Upper lobe of left lung (tissue), 6 donors: ENCODE data around the gene TATDN2. TPM values are rescaled to one million over a fixed set of nuclear protein-coding genes. Genes with fewer than 3 reads are reported as not detected.

Experiments used
- ATAC-seq, 2 donors: fragments of 200-7000 bp; cut with Tn5 transposase; one replicate each; pipeline ENCODE4 v1.9.1; 2022; ENCODE audit warnings: mild to moderate bottlenecking in 2 of 2, moderate library complexity in 2 of 2; ENCODE audit not compliant: low FRiP score in 2 of 2
- DNase-seq, 2 donors: peaks; one replicate each; pipeline ENCODE4 v3.0.0-alpha.2; 2019 to 2020
- H3K27ac ChIP-seq, 4 donors: fragments of 200-600 bp; sonication (generic); one replicate each; pipeline ENCODE4 v1.5.1; 2016 to 2019
- H3K27me3 ChIP-seq, 4 donors: fragments of 200-600 bp; sonication (generic); one replicate each; pipeline ENCODE4 v1.5.1; 2017 to 2019
- H3K36me3 ChIP-seq, 4 donors: fragments of 200-600 bp; sonication (generic); one replicate each; pipeline ENCODE4 v1.5.1; 2016 to 2019
- H3K4me1 ChIP-seq, 4 donors: fragments of 200-600 bp; sonication (generic); one replicate each; pipeline ENCODE4 v1.5.1; 2018 to 2019
- H3K4me3 ChIP-seq, 4 donors: fragments of 200-600 bp; sonication (generic); one replicate each; pipeline ENCODE4 v1.5.1; 2017 to 2019; ENCODE audit warnings: mild to moderate bottlenecking in 2 of 4, moderate library complexity in 1 of 4
- H3K9me3 ChIP-seq, 4 donors: fragments of 200-600 bp; sonication (generic); one replicate each; pipeline ENCODE4 v1.5.1; 2018 to 2019
- EP300 ChIP-seq, 4 donors: sonication (generic); formaldehyde crosslinking; IDR thresholded peaks; one replicate each; pipeline ENCODE4 v1.5.1; 2017; ENCODE audit warnings: antibody characterized with exemption in 4 of 4, control low read depth in 2 of 4
- POLR2A ChIP-seq, 4 donors: fragments of 450-650 bp; IDR thresholded peaks; one replicate each; pipeline ENCODE4 v1.5.1; 2016 to 2017; ENCODE audit warnings: antibody characterized with exemption in 4 of 4, mild to moderate bottlenecking in 2 of 4
- POLR2AphosphoS5 ChIP-seq, 2 donors: sonication (generic); formaldehyde crosslinking; IDR thresholded peaks; one replicate each; pipeline ENCODE4 v1.5.1; 2017; ENCODE audit warnings: antibody characterized with exemption in 2 of 2
- WGBS, 2 donors: methylation state at CpG; one replicate each; pipeline ENCODE4 v1.1.5; 2017 to 2018; 5-methylcytosine and 5-hydroxymethylcytosine counted together
- small RNA-seq, 4 donors: library from RNA; depleted of rRNA; stranded (forward); fragments of <200 nt; gene quantifications; one replicate each; pipeline ENCODE3, GENCODE V24; 2016
- total RNA-seq, 6 donors: library from RNA; depleted of rRNA in 4 of 6; stranded (reverse); fragments of >200 nt in 4 of 6; gene quantifications; one replicate each; pipeline versions ENCODE4 v1.1.0 to v1.2.1, GENCODE V29; 2016 to 2021
- TF ChIP-seq, protein P1 (sequence below), 6 experiments: fragments of 450-650 bp in 4 of 6; fragments of 200-600 bp in 2 of 6; sonication (generic) in 2 of 6; IDR thresholded peaks; one replicate each; pipeline ENCODE4 v1.5.1; 2016 to 2019; ENCODE audit warnings: antibody characterized with exemption in 6 of 6
- donor health status: DM: no; HTN: no; CAD: no; lungs with moderate emphysema.
- donor health status: DM: no; HTN: yes; CAD: no; lungs with severe emphysema.

The TATDN2 gene
- total RNA-seq, 6 donors from 2014 or later, result 20.3 to 34.6 (median 26.0) TPM

DNA sequence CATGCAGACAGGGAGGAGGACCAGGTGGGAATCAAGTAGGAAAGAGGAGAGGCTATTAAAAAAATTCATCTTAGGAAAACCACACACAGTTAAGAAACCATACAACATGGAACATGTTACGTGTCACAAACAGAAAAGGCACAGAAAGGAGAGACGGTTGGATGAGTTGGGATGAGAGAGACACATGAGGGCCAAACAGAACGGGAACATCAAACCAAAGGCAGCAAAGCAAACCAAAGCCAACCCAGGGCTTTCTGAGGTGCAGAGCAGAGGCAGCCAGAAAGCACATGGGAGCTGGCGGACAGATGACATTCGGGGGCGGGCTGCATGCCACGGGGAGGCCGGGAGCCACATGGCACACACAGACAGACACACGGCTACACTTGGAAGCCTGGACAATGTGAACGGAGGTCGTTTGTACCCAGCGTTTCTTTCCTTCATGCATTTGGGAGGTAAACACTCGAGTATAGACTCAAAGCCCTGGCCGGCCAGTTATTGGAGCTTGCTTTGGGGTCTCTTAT is 81.3 kb downstream of the TATDN2 start:
- H3K27ac ChIP-seq, result no peak overlapping the region
- no peaks in the 10 kb centered on the region for H3K9me3 ChIP-seq
- 70 to 76% methylated on average over 14 of the region's 14 CpGs for WGBS, 2 donors
- no peaks in the 10 kb centered on the region for H3K4me1 ChIP-seq
- no peak for ATAC-seq
- no peak for DNase-seq
- H3K27me3 ChIP-seq, result no peaks in the 10 kb centered on the region
- H3K36me3 ChIP-seq, result no peaks in the 10 kb centered on the region
- TF ChIP-seq EP300 (IDR thresholded peaks at IDR 0.05), result no peak
- no peak for TF ChIP-seq POLR2A (IDR thresholded peaks at IDR 0.05)
- TF ChIP-seq POLR2AphosphoS5 (IDR thresholded peaks at IDR 0.05), result no peak
- TF ChIP-seq, protein P1, sequence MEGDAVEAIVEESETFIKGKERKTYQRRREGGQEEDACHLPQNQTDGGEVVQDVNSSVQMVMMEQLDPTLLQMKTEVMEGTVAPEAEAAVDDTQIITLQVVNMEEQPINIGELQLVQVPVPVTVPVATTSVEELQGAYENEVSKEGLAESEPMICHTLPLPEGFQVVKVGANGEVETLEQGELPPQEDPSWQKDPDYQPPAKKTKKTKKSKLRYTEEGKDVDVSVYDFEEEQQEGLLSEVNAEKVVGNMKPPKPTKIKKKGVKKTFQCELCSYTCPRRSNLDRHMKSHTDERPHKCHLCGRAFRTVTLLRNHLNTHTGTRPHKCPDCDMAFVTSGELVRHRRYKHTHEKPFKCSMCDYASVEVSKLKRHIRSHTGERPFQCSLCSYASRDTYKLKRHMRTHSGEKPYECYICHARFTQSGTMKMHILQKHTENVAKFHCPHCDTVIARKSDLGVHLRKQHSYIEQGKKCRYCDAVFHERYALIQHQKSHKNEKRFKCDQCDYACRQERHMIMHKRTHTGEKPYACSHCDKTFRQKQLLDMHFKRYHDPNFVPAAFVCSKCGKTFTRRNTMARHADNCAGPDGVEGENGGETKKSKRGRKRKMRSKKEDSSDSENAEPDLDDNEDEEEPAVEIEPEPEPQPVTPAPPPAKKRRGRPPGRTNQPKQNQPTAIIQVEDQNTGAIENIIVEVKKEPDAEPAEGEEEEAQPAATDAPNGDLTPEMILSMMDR (IDR thresholded peaks at IDR 0.05), result no peak
- no peak overlapping the region for H3K4me3 ChIP-seq

- Histone ChIP-seq H3K4me3 (no peak overlapping the region), H3K27ac (no peak overlapping the region), H3K9me3 (no peaks in the 10 kb centered on the region), H3K36me3 (no peaks in the 10 kb centered on the region), H3K27me3 (no peaks in the 10 kb centered on the region), H3K4me1 (no peaks in the 10 kb centered on the region)
- ATAC-seq, result no peak
- peak in 1 of 2 donors; percentile 50 for DNase-seq
- 75 to 77% methylated on average over 4 to 12 of the region's 12 CpGs for WGBS, 2 donors
- TF ChIP-seq EP300 (IDR thresholded peaks at IDR 0.05), result no peak
- TF ChIP-seq, protein P1 (IDR thresholded peaks at IDR 0.05), result no peak
- TF ChIP-seq POLR2A (IDR thresholded peaks at IDR 0.05), result no peak
- no peak for TF ChIP-seq POLR2AphosphoS5 (IDR thresholded peaks at IDR 0.05)
These were observed 82.1 kb downstream of the TATDN2 start for GRCh38 chr3:10330319-10330718.

Small RNAs within 50 kb of the gene (small RNA-seq; reads per million reads assigned to genes)
- gene MIR378B (0 to 0.14 (median 0) reads per million in 4 donors), gene RF02126 (0 reads per million in 4 donors)

Other genes starting within 250 kb of the TATDN2 start
- 10 to 100 TPM in 1 of 6 donors, 1 to 10 TPM in 5; 3.0 to 23.0 (median 5.8) TPM for gene FANCD2, start 222.0 kb upstream of the TATDN2 start, total RNA-seq
- gene FANCD2OS, start 140.2 kb upstream of the TATDN2 start, total RNA-seq, result not detected
- gene BRK1, start 132.8 kb upstream of the TATDN2 start, total RNA-seq, result 100 to 1,000 TPM in 2 of 6 donors, 10 to 100 TPM in 4; 43.3 to 115 (median 81.8) TPM
- 10 to 100 TPM; 29.8 to 71.2 (median 41.2) TPM for gene VHL, start 106.7 kb upstream of the TATDN2 start, total RNA-seq
- 10 to 100 TPM in 1 of 6 donors, 1 to 10 TPM in 5; 3.1 to 10.2 (median 7.1) TPM for gene IRAK2, start 83.5 kb upstream of the TATDN2 start, total RNA-seq
- 10 to 100 TPM in 1 of 6 donors, 1 to 10 TPM in 5; 1.1 to 14.7 (median 1.8) TPM for gene GHRL, start 44.5 kb downstream of the TATDN2 start, total RNA-seq
- 100 to 1,000 TPM in 2 of 6 donors, 10 to 100 TPM in 4; 70.4 to 133 (median 95.3) TPM for gene SEC13, start 72.7 kb downstream of the TATDN2 start, total RNA-seq